22Rv1 (cell line): Measurements from ENCODE around the gene IFNA17.

ENCODE experiments used
- CTCF ChIP-seq: fragments of 450-650 bp; IDR thresholded peaks from 2 replicates; pipeline ENCODE4 v1.5.1; 2017; ENCODE audit warnings: mild to moderate bottlenecking
- ZFX ChIP-seq: fragments of 450-650 bp; IDR thresholded peaks from 2 replicates; pipeline ENCODE4 v1.6.1; 2017; ENCODE audit warnings: antibody characterized with exemption, borderline replicate concordance

DNA sequence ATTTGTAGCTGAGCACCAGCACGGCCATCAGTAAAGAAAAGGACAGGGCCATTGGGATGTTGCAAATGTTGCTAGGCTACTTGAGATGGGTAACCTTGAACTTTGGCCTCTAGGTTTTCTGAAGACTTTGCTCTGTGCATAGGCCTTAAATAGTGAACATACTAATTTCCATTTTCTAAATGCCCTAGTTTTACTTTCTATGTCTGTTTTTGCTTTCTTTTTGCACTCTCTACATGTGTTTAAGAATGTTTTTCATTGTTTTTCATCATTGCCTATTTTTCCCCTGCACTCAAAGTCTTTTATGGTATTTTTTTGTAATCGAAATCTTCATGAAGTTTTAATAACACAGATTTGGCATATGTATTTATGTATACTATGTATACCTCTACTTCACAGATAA, at the start of gene IFNA17:
- no peak for TF ChIP-seq CTCF
- no peak for TF ChIP-seq ZFX
